ENCODE results near the gene SMAD6.

- TF ChIP-seq REST (IDR thresholded peaks at IDR 0.05; ENCODE audit: insufficient read depth in 1 of 2, low read depth in 2 of 2, low read length in 2 of 2), result no peak
- no peak for TF ChIP-seq TAF1 (IDR thresholded peaks at IDR 0.05; ENCODE audit: borderline replicate concordance, insufficient read depth, low read length)
- TF ChIP-seq POLR2AphosphoS5 (IDR thresholded peaks at IDR 0.05; ENCODE audit: low read depth, low read length), result no peak
- TF ChIP-seq SIN3A (IDR thresholded peaks at IDR 0.05; ENCODE audit: borderline replicate concordance, insufficient read depth, low read length), result no peak
These were observed 128.3 kb downstream of the SMAD6 start for GRCh38 chr15:66830358-66830757.

Data from PFSK-1 (cell line).